Liver (tissue), 9 donors: ENCODE measurements around the gene ZNF205. TPM values are rescaled to one million over a fixed set of nuclear protein-coding genes. Genes with fewer than 3 reads are reported as not detected.

Experiments used
- DNase-seq: peaks from one replicate; pipeline ENCODE4 v3.0.0-alpha.2; 2017; ENCODE audit warnings: low spot score
- H3K27ac ChIP-seq, 2 donors: one replicate each; pipeline ENCODE4 v1.7.0; 2013; ENCODE audit warnings: inconsistent platforms in 2 of 2, low read length in 2 of 2, control low read depth in 1 of 2, low read depth in 1 of 2, mild to moderate bottlenecking in 1 of 2
- H3K27me3 ChIP-seq, 4 donors: one replicate each; pipeline versions ENCODE4 v1.6.1 to v1.7.0; 2013; ENCODE audit warnings: low read length in 3 of 4, inconsistent platforms in 1 of 4, mild to moderate bottlenecking in 1 of 4, moderate library complexity in 1 of 4; ENCODE audit not compliant: control insufficient read depth in 4 of 4, insufficient read depth in 4 of 4
- H3K36me3 ChIP-seq, 4 donors: one replicate each; pipeline versions ENCODE4 v1.6.1 to v1.7.0; 2013; ENCODE audit warnings: low read length in 3 of 4, mild to moderate bottlenecking in 3 of 4, low read depth in 1 of 4, moderate library complexity in 1 of 4; ENCODE audit not compliant: control insufficient read depth in 4 of 4, insufficient read depth in 3 of 4
- H3K4me1 ChIP-seq, 4 donors: one replicate each; pipeline versions ENCODE4 v1.6.1 to v1.7.0; 2013; ENCODE audit warnings: low read length in 3 of 4, mild to moderate bottlenecking in 3 of 4, moderate library complexity in 1 of 4; ENCODE audit not compliant: control insufficient read depth in 4 of 4, insufficient read depth in 4 of 4
- H3K4me3 ChIP-seq, 3 donors: one replicate each; pipeline versions ENCODE4 v1.6.1 to v1.7.0; 2013; ENCODE audit warnings: low read length in 3 of 3, control low read depth in 1 of 3, low read depth in 1 of 3, mild to moderate bottlenecking in 1 of 3
- H3K9ac ChIP-seq, 2 donors: one replicate each; pipeline ENCODE4 v1.7.0; 2013; ENCODE audit warnings: low read length in 2 of 2, mild to moderate bottlenecking in 2 of 2, moderate library complexity in 2 of 2, control low read depth in 1 of 2, low read depth in 1 of 2
- H3K9me3 ChIP-seq, 4 donors: one replicate each; pipeline versions ENCODE4 v1.6.1 to v1.7.0; 2013; ENCODE audit warnings: low read length in 3 of 4; ENCODE audit not compliant: control insufficient read depth in 4 of 4
- ATF3 ChIP-seq: IDR thresholded peaks from 2 replicates; pipeline ENCODE4 v1.6.1; 2016; ENCODE audit warnings: antibody characterized with exemption
- FOXA1 ChIP-seq: IDR thresholded peaks from 2 replicates; pipeline ENCODE4 v1.6.1; 2016; ENCODE audit warnings: antibody characterized with exemption
- FOXA2 ChIP-seq: IDR thresholded peaks from 2 replicates; pipeline ENCODE4 v1.6.1; 2016; ENCODE audit warnings: antibody characterized with exemption
- GABPA ChIP-seq, 2 donors: IDR thresholded peaks in 1 of 2; conservative IDR thresholded peaks in 1 of 2; 2 replicates each; pipeline ENCODE4 v1.6.1; 2016; ENCODE audit warnings: antibody characterized with exemption in 2 of 2, mild to moderate bottlenecking in 1 of 2, moderate library complexity in 1 of 2
- HNF4A ChIP-seq, 2 donors: conservative IDR thresholded peaks; 2 replicates each; pipeline ENCODE4 v1.6.1; 2016; ENCODE audit warnings: antibody characterized with exemption in 2 of 2, mild to moderate bottlenecking in 2 of 2
- HNF4G ChIP-seq: IDR thresholded peaks from 2 replicates; pipeline ENCODE4 v1.6.1; 2016; ENCODE audit warnings: antibody characterized with exemption
- JUND ChIP-seq, 2 donors: IDR thresholded peaks; 2 replicates each; pipeline ENCODE4 v1.6.1; 2016; ENCODE audit warnings: antibody characterized with exemption in 2 of 2
- NR2F2 ChIP-seq: IDR thresholded peaks from 2 replicates; pipeline ENCODE4 v1.6.1; 2016; ENCODE audit warnings: antibody characterized with exemption
- RAD21 ChIP-seq, 2 donors: IDR thresholded peaks; 2 replicates each; pipeline ENCODE4 v1.6.1; 2016; ENCODE audit warnings: antibody characterized with exemption in 2 of 2, mild to moderate bottlenecking in 2 of 2
- RXRA ChIP-seq, 2 donors: IDR thresholded peaks; 2 replicates each; pipeline ENCODE4 v1.6.1; 2017 to 2018; ENCODE audit warnings: antibody characterized with exemption in 2 of 2, mild to moderate bottlenecking in 1 of 2
- SP1 ChIP-seq: IDR thresholded peaks from 2 replicates; pipeline ENCODE4 v1.6.1; 2018; ENCODE audit warnings: antibody characterized with exemption, mild to moderate bottlenecking
- TAF1 ChIP-seq: conservative IDR thresholded peaks from 2 replicates; pipeline ENCODE4 v1.6.1; 2016; ENCODE audit warnings: antibody characterized with exemption, mild to moderate bottlenecking
- YY1 ChIP-seq: IDR thresholded peaks from 2 replicates; pipeline ENCODE4 v1.6.1; 2016; ENCODE audit warnings: antibody characterized with exemption, mild to moderate bottlenecking
- WGBS: extraction: QIAGEN DNeasy Blood & Tissue Kit; methylation state at CpG from one replicate; pipeline ENCODE4 v1.1.7; 2013; 5-methylcytosine and 5-hydroxymethylcytosine counted together
- polyA plus RNA-seq, 2 donors: library from polyadenylated mRNA; stranded (reverse) in 1 of 2; unstranded in 1 of 2; fragments of 200-250 nt in 1 of 2; fragments of >200 nt in 1 of 2; fragmentation: Nextera tagmentation in 1 of 2; extraction: Ambion mirVana in 1 of 2; gene quantifications; one replicate each; pipeline versions ENCODE4 v1.2.1 to v1.2.3, GENCODE V29; 2013 to 2015
- total RNA-seq, 2 donors: library from RNA; depleted of rRNA; stranded (reverse); fragments of >200 nt; gene quantifications; one replicate each; pipeline ENCODE4 v1.2.3, GENCODE V29; 2014
- TF ChIP-seq, protein P1 (sequence below): fragments of 150-350 bp; IDR thresholded peaks from 2 replicates; pipeline ENCODE4 v1.5.1; 2017; ENCODE audit warnings: improper control_type of control experiment, low read depth, low read length; ENCODE audit not compliant: missing input control
- TF ChIP-seq, protein P2 (sequence below): IDR thresholded peaks from 2 replicates; pipeline ENCODE4 v1.6.1; 2016; ENCODE audit warnings: antibody characterized with exemption
- TF ChIP-seq, protein P3 (sequence below): IDR thresholded peaks from 2 replicates; pipeline ENCODE4 v1.6.1; 2016; ENCODE audit warnings: antibody characterized with exemption, mild to moderate bottlenecking
- TF ChIP-seq, protein P4 (sequence below): IDR thresholded peaks from 2 replicates; pipeline ENCODE4 v1.6.1; 2016; ENCODE audit warnings: antibody characterized with exemption
- donor health status: healthy.
- donor health status: healthy.
- donor health status: healthy.
- donor health status: healthy.
- donor health status: healthy.

ZNF205 gene
- total and polyA plus RNA-seq, 4 donors, result 2.0 to 6.9 (median 5.0) TPM

DNA sequence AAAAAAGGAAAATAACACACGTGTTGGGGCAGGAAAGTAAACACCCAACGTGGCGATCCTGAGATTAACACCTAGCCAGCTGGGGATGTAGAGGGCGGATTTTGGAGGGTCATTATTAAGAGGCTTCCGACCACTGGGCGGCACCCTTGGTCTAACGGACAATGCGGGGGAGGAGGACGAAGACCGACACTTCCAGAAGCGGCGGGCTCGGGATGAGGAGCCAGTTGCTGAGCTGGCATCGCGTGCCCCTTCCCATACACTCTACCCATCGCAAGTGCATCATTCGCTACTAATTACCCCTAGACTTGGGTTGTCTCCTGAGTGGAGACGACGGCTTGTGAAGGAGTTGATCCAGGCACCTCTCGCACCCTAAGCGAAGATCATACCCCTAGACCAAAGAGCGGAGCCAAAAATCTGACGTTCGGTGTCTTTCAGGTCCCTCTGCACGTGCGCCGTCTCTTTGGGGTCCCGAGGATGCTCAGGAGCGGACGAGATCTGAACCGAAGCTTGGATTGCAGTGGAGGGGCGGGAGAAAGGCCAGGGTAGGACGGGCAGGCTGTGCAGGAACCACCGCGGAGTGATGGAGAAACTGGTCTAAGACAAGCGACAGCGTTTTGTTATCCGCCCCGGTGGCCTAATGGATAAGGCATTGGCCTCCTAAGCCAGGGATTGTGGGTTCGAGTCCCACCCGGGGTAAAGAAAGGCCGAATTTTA is 40.0 kb downstream of the ZNF205 start (continued):
- TF ChIP-seq, protein P1, sequence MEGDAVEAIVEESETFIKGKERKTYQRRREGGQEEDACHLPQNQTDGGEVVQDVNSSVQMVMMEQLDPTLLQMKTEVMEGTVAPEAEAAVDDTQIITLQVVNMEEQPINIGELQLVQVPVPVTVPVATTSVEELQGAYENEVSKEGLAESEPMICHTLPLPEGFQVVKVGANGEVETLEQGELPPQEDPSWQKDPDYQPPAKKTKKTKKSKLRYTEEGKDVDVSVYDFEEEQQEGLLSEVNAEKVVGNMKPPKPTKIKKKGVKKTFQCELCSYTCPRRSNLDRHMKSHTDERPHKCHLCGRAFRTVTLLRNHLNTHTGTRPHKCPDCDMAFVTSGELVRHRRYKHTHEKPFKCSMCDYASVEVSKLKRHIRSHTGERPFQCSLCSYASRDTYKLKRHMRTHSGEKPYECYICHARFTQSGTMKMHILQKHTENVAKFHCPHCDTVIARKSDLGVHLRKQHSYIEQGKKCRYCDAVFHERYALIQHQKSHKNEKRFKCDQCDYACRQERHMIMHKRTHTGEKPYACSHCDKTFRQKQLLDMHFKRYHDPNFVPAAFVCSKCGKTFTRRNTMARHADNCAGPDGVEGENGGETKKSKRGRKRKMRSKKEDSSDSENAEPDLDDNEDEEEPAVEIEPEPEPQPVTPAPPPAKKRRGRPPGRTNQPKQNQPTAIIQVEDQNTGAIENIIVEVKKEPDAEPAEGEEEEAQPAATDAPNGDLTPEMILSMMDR, result peak; percentile 18
- TF ChIP-seq FOXA2, result no peak
- TF ChIP-seq, protein P2, sequence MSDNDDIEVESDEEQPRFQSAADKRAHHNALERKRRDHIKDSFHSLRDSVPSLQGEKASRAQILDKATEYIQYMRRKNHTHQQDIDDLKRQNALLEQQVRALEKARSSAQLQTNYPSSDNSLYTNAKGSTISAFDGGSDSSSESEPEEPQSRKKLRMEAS, result no peak
- no peak for TF ChIP-seq SP1
- TF ChIP-seq HNF4A (conservative IDR thresholded peaks at IDR 0.05), result no peak

DNA sequence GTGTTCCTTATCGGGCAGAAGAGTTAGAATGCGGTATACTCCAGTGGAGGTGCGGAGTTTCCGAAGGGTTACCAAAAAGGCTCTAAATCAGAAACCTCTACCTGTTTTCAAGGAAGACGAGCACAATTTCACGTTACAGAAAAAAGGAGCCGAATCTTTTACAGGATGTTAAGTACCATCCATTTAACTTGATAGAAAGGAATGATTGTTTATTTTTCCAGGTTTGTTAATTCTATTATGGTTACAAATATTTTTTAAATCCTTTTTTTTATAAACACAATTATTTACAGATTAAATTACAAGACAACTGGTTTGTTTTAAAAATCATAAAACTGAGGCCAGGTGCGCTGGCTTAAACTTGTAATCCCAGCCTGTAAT is 40.6 kb downstream of the ZNF205 start:
- Histone ChIP-seq H3K36me3 (no peaks in the 10 kb centered on the region), H3K27me3 (no peaks in the 10 kb centered on the region), H3K27ac (no peak overlapping the region), H3K4me1 (peaks cover 3 to 27% (median 12%) of the 10 kb centered on the region in 4 donors), H3K9me3 (no peaks in the 10 kb centered on the region), H3K4me3 (no peak overlapping the region), H3K9ac (no peak overlapping the region)
- peak; percentile 18 for TF ChIP-seq NR2F2
- no peak for TF ChIP-seq JUND (IDR thresholded peaks at IDR 0.05)
- TF ChIP-seq RAD21 (IDR thresholded peaks at IDR 0.05), result no peak
- TF ChIP-seq, protein P2, result no peak
- peak in 1 of 2 donors; percentile 11 for TF ChIP-seq HNF4A (conservative IDR thresholded peaks at IDR 0.05)
- no peak for TF ChIP-seq FOXA1
- no peak for TF ChIP-seq HNF4G
- TF ChIP-seq YY1, result peak; percentile 24
- TF ChIP-seq ATF3, result no peak
- TF ChIP-seq FOXA2, result no peak
- TF ChIP-seq, protein P1, result no peak
- TF ChIP-seq RXRA (IDR thresholded peaks at IDR 0.05), result peak in 1 of 2 donors; percentile 22
- no peak for DNase-seq
- 39% methylated on average over 8 of the region's 8 CpGs for WGBS

DNA sequence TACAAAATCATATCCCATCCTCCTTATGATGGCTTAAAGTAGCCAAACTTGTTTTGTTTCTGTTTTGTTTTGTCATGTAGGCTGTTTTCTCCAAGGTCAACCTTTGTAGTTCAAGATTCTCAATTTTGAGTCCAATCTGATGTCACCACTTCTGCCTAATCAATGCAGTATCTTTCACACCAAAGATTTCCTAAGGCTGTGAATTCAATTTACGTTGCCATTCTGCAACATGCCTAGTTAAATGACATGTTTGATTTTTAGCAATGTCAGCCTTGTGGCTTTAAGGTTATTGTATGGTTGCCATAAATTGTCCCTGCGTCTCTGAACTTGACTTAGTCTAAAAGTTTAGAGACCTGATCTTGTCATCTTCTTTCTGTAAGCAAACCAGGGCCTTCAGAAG is 42.8 kb downstream of the ZNF205 start:
- 73% methylated on average over 2 of the region's 2 CpGs for WGBS
- TF ChIP-seq RXRA (IDR thresholded peaks at IDR 0.05) (no peak), GABPA (IDR thresholded peaks at IDR 0.05 in 1 of 2, conservative IDR thresholded peaks at IDR 0.05 in 1 of 2) (no peak), FOXA2 (no peak), JUND (IDR thresholded peaks at IDR 0.05) (no peak), HNF4G (no peak), TAF1 (no peak), RAD21 (IDR thresholded peaks at IDR 0.05) (no peak), NR2F2 (no peak), FOXA1 (no peak), HNF4A (conservative IDR thresholded peaks at IDR 0.05) (no peak), YY1 (no peak), ATF3 (no peak)
- TF ChIP-seq, protein P3, sequence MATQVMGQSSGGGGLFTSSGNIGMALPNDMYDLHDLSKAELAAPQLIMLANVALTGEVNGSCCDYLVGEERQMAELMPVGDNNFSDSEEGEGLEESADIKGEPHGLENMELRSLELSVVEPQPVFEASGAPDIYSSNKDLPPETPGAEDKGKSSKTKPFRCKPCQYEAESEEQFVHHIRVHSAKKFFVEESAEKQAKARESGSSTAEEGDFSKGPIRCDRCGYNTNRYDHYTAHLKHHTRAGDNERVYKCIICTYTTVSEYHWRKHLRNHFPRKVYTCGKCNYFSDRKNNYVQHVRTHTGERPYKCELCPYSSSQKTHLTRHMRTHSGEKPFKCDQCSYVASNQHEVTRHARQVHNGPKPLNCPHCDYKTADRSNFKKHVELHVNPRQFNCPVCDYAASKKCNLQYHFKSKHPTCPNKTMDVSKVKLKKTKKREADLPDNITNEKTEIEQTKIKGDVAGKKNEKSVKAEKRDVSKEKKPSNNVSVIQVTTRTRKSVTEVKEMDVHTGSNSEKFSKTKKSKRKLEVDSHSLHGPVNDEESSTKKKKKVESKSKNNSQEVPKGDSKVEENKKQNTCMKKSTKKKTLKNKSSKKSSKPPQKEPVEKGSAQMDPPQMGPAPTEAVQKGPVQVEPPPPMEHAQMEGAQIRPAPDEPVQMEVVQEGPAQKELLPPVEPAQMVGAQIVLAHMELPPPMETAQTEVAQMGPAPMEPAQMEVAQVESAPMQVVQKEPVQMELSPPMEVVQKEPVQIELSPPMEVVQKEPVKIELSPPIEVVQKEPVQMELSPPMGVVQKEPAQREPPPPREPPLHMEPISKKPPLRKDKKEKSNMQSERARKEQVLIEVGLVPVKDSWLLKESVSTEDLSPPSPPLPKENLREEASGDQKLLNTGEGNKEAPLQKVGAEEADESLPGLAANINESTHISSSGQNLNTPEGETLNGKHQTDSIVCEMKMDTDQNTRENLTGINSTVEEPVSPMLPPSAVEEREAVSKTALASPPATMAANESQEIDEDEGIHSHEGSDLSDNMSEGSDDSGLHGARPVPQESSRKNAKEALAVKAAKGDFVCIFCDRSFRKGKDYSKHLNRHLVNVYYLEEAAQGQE, result no peak
- TF ChIP-seq, protein P2, result no peak
- TF ChIP-seq, protein P4, sequence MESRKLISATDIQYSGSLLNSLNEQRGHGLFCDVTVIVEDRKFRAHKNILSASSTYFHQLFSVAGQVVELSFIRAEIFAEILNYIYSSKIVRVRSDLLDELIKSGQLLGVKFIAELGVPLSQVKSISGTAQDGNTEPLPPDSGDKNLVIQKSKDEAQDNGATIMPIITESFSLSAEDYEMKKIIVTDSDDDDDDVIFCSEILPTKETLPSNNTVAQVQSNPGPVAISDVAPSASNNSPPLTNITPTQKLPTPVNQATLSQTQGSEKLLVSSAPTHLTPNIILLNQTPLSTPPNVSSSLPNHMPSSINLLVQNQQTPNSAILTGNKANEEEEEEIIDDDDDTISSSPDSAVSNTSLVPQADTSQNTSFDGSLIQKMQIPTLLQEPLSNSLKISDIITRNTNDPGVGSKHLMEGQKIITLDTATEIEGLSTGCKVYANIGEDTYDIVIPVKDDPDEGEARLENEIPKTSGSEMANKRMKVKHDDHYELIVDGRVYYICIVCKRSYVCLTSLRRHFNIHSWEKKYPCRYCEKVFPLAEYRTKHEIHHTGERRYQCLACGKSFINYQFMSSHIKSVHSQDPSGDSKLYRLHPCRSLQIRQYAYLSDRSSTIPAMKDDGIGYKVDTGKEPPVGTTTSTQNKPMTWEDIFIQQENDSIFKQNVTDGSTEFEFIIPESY, result no peak

More for the DNA sequence above, 42.8 kb downstream of the ZNF205 start:
- no peak overlapping the region for H3K9ac ChIP-seq
- no peaks in the 10 kb centered on the region for H3K9me3 ChIP-seq
- DNase-seq, result no peak
- H3K27me3 ChIP-seq, result no peaks in the 10 kb centered on the region
- no peaks in the 10 kb centered on the region for H3K36me3 ChIP-seq
- H3K27ac ChIP-seq, result no peak overlapping the region
- peaks cover 6 to 30% (median 13%) of the 10 kb centered on the region in 4 donors for H3K4me1 ChIP-seq
- H3K4me3 ChIP-seq, result no peak overlapping the region
